Ishikawa (cell line): ENCODE results near the gene KIRREL3.

Source experiments
- RAD21 ChIP-seq: IDR thresholded peaks from 2 replicates; pipeline ENCODE4 v1.6.1; 2012; ENCODE audit warnings: low read depth
- REST ChIP-seq: IDR thresholded peaks from 2 replicates; pipeline ENCODE4 v1.6.1; 2012; ENCODE audit warnings: low read depth, mild to moderate bottlenecking
- TCF12 ChIP-seq: IDR thresholded peaks from 2 replicates; pipeline ENCODE4 v1.6.1; 2012; ENCODE audit warnings: low read depth
- TEAD4 ChIP-seq: IDR thresholded peaks from 2 replicates; pipeline ENCODE4 v1.6.1; 2012

GRCh38 chr11:126723665-126724045 lies 276.9 kb downstream of the KIRREL3 start:
- no peak for TF ChIP-seq TCF12
- TF ChIP-seq REST, result no peak
- TF ChIP-seq TEAD4, result no peak
- TF ChIP-seq RAD21, result no peak
